K562 (cell line): Measurements from ENCODE around the gene SLC7A8. TPM values are rescaled to one million over a fixed set of nuclear protein-coding genes. Genes with fewer than 3 reads are reported as not detected.

ENCODE experiments used
- CHD2 ChIP-seq: IDR thresholded peaks from 2 replicates; pipeline ENCODE4 v1.6.1; 2011; ENCODE audit warnings: low read depth, low read length
- ETV5 ChIP-seq: sonication (generic); formaldehyde crosslinking; IDR thresholded peaks from 2 replicates; pipeline ENCODE4 v1.4.0; 2020; ENCODE audit warnings: low read depth, mild to moderate bottlenecking, missing genetic modification reagents
- FOXK1 ChIP-seq: sonication (generic); formaldehyde crosslinking; IDR thresholded peaks from 2 replicates; pipeline ENCODE4 v1.8.0; 2022; ENCODE audit warnings: missing genetic modification reagents, mild to moderate bottlenecking, borderline replicate concordance
- MBD2 ChIP-seq: sonication (generic); IDR thresholded peaks from 2 replicates; pipeline ENCODE4 v1.6.1; 2016; ENCODE audit warnings: low read depth, borderline replicate concordance
- NR1H2 ChIP-seq: sonication (generic); formaldehyde crosslinking; IDR thresholded peaks from 2 replicates; pipeline ENCODE4 v1.4.0; 2020; ENCODE audit warnings: mild to moderate bottlenecking, missing genetic modification reagents
- POLR2A ChIP-seq: fragments of 450-650 bp; conservative IDR thresholded peaks from 2 replicates; pipeline ENCODE4 v1.6.1; 2016
- SOX6 ChIP-seq: fragments of 450-650 bp; IDR thresholded peaks from 2 replicates; pipeline ENCODE4 v1.6.1; 2014; ENCODE audit warnings: mild to moderate bottlenecking
- ZNF217 ChIP-seq: sonication (generic); formaldehyde crosslinking; IDR thresholded peaks from 2 replicates; pipeline ENCODE4 v1.8.0; 2022; ENCODE audit warnings: mild to moderate bottlenecking, missing genetic modification reagents
- polyA plus RNA-seq, 8 experiments: library from polyadenylated mRNA; depleted of rRNA in 4 of 8; stranded (reverse) in 5 of 8; unstranded in 3 of 8; fragments of >200 nt; fragmentation: Nextera tagmentation in 2 of 8; fragmentation: Illumina TruSeq in 1 of 8; extraction: Ambion mirVana in 2 of 8; extraction: Trizol in 1 of 8; gene quantifications; 2 replicates each; pipeline versions ENCODE4 v1.2.1 to v1.2.3, GENCODE V29; 2011 to 2014; ENCODE audit warnings: inconsistent platforms in 1 of 8, missing spikeins in 1 of 8
- total RNA-seq, 7 experiments: library from RNA; depleted of rRNA in 6 of 7; stranded (reverse); fragments of >200 nt in 6 of 7; fragmentation: Illumina TruSeq in 2 of 7; extraction: Trizol in 2 of 7; gene quantifications; 2 replicates each; pipeline versions ENCODE4 v1.2.1 to v1.2.3, GENCODE V29; 2011 to 2021; ENCODE audit warnings: low replicate concordance in 1 of 7
- TF ChIP-seq, protein P1 (sequence below): conservative IDR thresholded peaks from 2 replicates; pipeline ENCODE4 v1.6.1; 2011; ENCODE audit warnings: low read depth, mild to moderate bottlenecking, low read length; ENCODE audit not compliant: control insufficient read depth
- TF ChIP-seq, protein P2 (sequence below): fragments of 450-650 bp; formaldehyde crosslinking; IDR thresholded peaks from 2 replicates; pipeline ENCODE4 v1.4.0; 2022; ENCODE audit warnings: mild to moderate bottlenecking, moderate library complexity
- TF ChIP-seq, protein P3 (sequence below): fragments of 450-650 bp; conservative IDR thresholded peaks from 2 replicates; pipeline ENCODE4 v1.6.1; 2016; ENCODE audit warnings: missing genetic modification characterization, low read depth, mild to moderate bottlenecking, control low read depth, missing compliant biosample characterization
- TF ChIP-seq, protein P4 (sequence below): fragments of 450-650 bp; IDR thresholded peaks from 2 replicates; pipeline ENCODE4 v1.6.1; 2016; ENCODE audit warnings: mild to moderate bottlenecking, moderate library complexity

SLC7A8 gene
- total and polyA plus RNA-seq, 9 of the 15 experiments (the other 6 are each of a cell fraction or from before 2014, with no cell fraction given) = 2.0 to 33.0 (median 6.0) TPM

DNA sequence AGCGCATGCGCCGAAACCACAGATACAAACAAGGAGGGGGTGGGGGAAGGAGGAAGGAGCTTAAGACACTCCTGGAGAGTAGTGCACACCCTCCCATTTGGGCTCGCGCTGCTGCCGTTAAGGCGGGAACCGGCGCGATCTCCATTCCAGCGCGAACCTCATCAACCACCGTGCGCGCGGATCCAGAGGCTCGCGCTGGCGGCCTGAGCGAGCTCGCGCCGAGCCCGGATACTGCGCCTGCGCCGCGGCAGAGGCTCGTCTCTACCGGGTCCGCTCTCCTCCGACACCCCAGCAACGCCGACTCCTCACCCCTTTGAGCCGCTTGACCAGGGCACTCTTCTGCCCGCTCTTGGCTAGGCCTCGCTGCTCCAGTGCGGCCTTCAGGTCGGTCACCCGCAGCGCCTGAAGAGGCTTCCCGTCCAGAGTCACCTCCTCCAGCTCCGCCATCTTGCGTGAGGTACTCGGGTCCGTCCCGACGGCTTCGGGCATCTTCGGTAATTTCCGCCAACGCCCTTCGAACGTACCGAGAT, 88.7 kb downstream of the SLC7A8 start, which contains the start of gene ACIN1 (continued):
- TF ChIP-seq, protein P1, sequence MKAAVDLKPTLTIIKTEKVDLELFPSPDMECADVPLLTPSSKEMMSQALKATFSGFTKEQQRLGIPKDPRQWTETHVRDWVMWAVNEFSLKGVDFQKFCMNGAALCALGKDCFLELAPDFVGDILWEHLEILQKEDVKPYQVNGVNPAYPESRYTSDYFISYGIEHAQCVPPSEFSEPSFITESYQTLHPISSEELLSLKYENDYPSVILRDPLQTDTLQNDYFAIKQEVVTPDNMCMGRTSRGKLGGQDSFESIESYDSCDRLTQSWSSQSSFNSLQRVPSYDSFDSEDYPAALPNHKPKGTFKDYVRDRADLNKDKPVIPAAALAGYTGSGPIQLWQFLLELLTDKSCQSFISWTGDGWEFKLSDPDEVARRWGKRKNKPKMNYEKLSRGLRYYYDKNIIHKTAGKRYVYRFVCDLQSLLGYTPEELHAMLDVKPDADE = peak; percentile 90
- TF ChIP-seq ZNF217 (CRISPR knock-in tag) (no peak), ETV5 (peak; percentile 70), FOXK1 (CRISPR knock-in tag) (peak; percentile 89; the same call in 1 of the 2 replicates), CHD2 (peak; percentile 57; the same call in 1 of the 2 replicates), MBD2 (peak; percentile 85; the same call in 1 of the 2 replicates), SOX6 (peak; percentile 36; the same call in 1 of the 2 replicates), POLR2A (peak; percentile 96), NR1H2 (CRISPR knock-in tag) (0 out of 2 replicates have a peak, but pooled peaks have one; percentile 51)
- TF ChIP-seq, protein P2, sequence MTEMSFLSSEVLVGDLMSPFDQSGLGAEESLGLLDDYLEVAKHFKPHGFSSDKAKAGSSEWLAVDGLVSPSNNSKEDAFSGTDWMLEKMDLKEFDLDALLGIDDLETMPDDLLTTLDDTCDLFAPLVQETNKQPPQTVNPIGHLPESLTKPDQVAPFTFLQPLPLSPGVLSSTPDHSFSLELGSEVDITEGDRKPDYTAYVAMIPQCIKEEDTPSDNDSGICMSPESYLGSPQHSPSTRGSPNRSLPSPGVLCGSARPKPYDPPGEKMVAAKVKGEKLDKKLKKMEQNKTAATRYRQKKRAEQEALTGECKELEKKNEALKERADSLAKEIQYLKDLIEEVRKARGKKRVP (CRISPR knock-in tag) = no peak
- TF ChIP-seq, protein P3, sequence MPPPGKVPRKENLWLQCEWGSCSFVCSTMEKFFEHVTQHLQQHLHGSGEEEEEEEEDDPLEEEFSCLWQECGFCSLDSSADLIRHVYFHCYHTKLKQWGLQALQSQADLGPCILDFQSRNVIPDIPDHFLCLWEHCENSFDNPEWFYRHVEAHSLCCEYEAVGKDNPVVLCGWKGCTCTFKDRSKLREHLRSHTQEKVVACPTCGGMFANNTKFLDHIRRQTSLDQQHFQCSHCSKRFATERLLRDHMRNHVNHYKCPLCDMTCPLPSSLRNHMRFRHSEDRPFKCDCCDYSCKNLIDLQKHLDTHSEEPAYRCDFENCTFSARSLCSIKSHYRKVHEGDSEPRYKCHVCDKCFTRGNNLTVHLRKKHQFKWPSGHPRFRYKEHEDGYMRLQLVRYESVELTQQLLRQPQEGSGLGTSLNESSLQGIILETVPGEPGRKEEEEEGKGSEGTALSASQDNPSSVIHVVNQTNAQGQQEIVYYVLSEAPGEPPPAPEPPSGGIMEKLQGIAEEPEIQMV = peak; percentile 99
- TF ChIP-seq, protein P4, sequence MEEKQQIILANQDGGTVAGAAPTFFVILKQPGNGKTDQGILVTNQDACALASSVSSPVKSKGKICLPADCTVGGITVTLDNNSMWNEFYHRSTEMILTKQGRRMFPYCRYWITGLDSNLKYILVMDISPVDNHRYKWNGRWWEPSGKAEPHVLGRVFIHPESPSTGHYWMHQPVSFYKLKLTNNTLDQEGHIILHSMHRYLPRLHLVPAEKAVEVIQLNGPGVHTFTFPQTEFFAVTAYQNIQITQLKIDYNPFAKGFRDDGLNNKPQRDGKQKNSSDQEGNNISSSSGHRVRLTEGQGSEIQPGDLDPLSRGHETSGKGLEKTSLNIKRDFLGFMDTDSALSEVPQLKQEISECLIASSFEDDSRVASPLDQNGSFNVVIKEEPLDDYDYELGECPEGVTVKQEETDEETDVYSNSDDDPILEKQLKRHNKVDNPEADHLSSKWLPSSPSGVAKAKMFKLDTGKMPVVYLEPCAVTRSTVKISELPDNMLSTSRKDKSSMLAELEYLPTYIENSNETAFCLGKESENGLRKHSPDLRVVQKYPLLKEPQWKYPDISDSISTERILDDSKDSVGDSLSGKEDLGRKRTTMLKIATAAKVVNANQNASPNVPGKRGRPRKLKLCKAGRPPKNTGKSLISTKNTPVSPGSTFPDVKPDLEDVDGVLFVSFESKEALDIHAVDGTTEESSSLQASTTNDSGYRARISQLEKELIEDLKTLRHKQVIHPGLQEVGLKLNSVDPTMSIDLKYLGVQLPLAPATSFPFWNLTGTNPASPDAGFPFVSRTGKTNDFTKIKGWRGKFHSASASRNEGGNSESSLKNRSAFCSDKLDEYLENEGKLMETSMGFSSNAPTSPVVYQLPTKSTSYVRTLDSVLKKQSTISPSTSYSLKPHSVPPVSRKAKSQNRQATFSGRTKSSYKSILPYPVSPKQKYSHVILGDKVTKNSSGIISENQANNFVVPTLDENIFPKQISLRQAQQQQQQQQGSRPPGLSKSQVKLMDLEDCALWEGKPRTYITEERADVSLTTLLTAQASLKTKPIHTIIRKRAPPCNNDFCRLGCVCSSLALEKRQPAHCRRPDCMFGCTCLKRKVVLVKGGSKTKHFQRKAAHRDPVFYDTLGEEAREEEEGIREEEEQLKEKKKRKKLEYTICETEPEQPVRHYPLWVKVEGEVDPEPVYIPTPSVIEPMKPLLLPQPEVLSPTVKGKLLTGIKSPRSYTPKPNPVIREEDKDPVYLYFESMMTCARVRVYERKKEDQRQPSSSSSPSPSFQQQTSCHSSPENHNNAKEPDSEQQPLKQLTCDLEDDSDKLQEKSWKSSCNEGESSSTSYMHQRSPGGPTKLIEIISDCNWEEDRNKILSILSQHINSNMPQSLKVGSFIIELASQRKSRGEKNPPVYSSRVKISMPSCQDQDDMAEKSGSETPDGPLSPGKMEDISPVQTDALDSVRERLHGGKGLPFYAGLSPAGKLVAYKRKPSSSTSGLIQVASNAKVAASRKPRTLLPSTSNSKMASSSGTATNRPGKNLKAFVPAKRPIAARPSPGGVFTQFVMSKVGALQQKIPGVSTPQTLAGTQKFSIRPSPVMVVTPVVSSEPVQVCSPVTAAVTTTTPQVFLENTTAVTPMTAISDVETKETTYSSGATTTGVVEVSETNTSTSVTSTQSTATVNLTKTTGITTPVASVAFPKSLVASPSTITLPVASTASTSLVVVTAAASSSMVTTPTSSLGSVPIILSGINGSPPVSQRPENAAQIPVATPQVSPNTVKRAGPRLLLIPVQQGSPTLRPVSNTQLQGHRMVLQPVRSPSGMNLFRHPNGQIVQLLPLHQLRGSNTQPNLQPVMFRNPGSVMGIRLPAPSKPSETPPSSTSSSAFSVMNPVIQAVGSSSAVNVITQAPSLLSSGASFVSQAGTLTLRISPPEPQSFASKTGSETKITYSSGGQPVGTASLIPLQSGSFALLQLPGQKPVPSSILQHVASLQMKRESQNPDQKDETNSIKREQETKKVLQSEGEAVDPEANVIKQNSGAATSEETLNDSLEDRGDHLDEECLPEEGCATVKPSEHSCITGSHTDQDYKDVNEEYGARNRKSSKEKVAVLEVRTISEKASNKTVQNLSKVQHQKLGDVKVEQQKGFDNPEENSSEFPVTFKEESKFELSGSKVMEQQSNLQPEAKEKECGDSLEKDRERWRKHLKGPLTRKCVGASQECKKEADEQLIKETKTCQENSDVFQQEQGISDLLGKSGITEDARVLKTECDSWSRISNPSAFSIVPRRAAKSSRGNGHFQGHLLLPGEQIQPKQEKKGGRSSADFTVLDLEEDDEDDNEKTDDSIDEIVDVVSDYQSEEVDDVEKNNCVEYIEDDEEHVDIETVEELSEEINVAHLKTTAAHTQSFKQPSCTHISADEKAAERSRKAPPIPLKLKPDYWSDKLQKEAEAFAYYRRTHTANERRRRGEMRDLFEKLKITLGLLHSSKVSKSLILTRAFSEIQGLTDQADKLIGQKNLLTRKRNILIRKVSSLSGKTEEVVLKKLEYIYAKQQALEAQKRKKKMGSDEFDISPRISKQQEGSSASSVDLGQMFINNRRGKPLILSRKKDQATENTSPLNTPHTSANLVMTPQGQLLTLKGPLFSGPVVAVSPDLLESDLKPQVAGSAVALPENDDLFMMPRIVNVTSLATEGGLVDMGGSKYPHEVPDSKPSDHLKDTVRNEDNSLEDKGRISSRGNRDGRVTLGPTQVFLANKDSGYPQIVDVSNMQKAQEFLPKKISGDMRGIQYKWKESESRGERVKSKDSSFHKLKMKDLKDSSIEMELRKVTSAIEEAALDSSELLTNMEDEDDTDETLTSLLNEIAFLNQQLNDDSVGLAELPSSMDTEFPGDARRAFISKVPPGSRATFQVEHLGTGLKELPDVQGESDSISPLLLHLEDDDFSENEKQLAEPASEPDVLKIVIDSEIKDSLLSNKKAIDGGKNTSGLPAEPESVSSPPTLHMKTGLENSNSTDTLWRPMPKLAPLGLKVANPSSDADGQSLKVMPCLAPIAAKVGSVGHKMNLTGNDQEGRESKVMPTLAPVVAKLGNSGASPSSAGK = no peak
